ENCODE data around the gene MYO1H. TPM values are rescaled to one million over a fixed set of nuclear protein-coding genes. Genes with fewer than 3 reads are reported as not detected.
"Not testable (repeated sequence)": the region's sequence is repeated elsewhere in the genome, so short reads cannot be mapped to it uniquely, and the experiment has no call there.

MYO1H gene
- total RNA-seq, 4 donors from 2014 or later, result not detected

- ATAC-seq, result no peak
- Histone ChIP-seq H3K4me1 (peaks cover 16 to 31% of the 10 kb centered on the region in 2 donors), H3K9me3 (no peaks in the 10 kb centered on the region), H3K27ac (no peak overlapping the region), H3K36me3 (peaks cover 0 to 31% of the 10 kb centered on the region in 2 donors), H3K4me3 (no peak overlapping the region), H3K27me3 (no peaks in the 10 kb centered on the region)
- intact Hi-C loops (cut with DNase I; ENCODE audit: low total_unique reads) (no loop called here), in situ Hi-C loops (cut with MboI; ENCODE audit: low sequenced_read_pairs in 4 of 4) (no loop called here)
- no peak for DNase-seq
- TF ChIP-seq, protein P1, sequence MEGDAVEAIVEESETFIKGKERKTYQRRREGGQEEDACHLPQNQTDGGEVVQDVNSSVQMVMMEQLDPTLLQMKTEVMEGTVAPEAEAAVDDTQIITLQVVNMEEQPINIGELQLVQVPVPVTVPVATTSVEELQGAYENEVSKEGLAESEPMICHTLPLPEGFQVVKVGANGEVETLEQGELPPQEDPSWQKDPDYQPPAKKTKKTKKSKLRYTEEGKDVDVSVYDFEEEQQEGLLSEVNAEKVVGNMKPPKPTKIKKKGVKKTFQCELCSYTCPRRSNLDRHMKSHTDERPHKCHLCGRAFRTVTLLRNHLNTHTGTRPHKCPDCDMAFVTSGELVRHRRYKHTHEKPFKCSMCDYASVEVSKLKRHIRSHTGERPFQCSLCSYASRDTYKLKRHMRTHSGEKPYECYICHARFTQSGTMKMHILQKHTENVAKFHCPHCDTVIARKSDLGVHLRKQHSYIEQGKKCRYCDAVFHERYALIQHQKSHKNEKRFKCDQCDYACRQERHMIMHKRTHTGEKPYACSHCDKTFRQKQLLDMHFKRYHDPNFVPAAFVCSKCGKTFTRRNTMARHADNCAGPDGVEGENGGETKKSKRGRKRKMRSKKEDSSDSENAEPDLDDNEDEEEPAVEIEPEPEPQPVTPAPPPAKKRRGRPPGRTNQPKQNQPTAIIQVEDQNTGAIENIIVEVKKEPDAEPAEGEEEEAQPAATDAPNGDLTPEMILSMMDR (IDR thresholded peaks at IDR 0.05 in 4 of 5, conservative IDR thresholded peaks at IDR 0.05 in 1 of 5), result no peak
Observed at GRCh38 chr12:109469517-109469916, 121.8 kb downstream of the MYO1H start.

- Histone ChIP-seq H3K4me1 (peaks cover 18 to 23% of the 10 kb centered on the region in 2 donors), H3K27ac (no peak overlapping the region), H3K9me3 (no peaks in the 10 kb centered on the region), H3K36me3 (peaks cover 0 to 17% of the 10 kb centered on the region in 2 donors), H3K27me3 (no peaks in the 10 kb centered on the region), H3K4me3 (no peak overlapping the region)
- ATAC-seq (no peak), DNase-seq (no peak)
- TF ChIP-seq, protein P1 (IDR thresholded peaks at IDR 0.05 in 4 of 5, conservative IDR thresholded peaks at IDR 0.05 in 1 of 5), result no peak
- TF ChIP-seq POLR2A (IDR thresholded peaks at IDR 0.05), result no peak
- intact Hi-C loops (cut with DNase I; ENCODE audit: low total_unique reads), result no loop called here
- in situ Hi-C loops (cut with MboI; ENCODE audit: low sequenced_read_pairs in 4 of 4), result loop anchor here in 1 of 4 donors (10.0 kb wide), 1 partner anchor 48 kb away; no protein-coding TSS in a partner anchor
Observed at GRCh38 chr12:109473006-109473405, 125.3 kb downstream of the MYO1H start.

DNA sequence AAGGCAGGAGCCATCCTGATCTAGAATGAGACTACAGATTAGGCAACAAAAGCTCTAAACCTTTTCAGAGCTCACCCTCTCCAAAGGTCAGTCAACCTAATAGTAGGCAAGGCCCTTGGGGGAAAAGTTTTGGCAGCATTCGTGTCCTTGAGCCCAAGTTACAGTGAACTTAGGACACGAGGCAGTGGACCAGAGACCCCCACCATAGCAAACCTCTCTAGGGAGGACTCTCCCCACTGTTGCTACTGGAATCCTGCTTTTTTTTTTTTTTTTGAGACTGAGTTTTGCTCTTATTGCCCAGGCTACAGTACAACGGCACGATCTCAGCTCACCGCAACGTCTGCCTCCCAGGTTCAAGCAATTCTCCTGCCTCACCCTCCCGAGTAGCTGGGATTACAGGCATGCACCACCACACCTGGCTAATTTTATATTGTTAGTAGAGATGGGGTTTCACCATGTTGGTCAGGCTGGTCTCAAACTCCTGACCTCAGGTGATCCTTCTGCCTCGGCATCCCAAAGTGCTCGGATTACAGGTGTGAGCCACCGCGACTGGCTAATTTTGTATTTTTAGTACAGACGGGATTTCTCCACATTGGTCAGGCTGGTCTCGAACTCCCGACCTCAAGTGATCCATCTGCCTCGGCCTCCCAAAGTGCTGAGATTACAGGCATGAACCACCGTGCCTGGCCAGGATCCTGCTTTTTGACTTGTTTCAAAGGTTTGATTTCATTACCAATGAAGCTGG is 126.0 kb downstream of the MYO1H start:
- H3K27me3 ChIP-seq; DNase-seq; H3K9me3 ChIP-seq; ATAC-seq; H3K4me3 ChIP-seq; intact Hi-C loops (cut with DNase I; ENCODE audit: low total_unique reads); H3K27ac ChIP-seq: not testable (repeated sequence)
- H3K4me1 ChIP-seq, result peaks cover 20 to 26% of the 10 kb centered on the region in 2 donors
- H3K36me3 ChIP-seq, result peaks cover 0 to 13% of the 10 kb centered on the region in 2 donors
- in situ Hi-C loops (cut with MboI; ENCODE audit: low sequenced_read_pairs in 4 of 4), result loop anchor here in 1 of 4 donors (10.0 kb wide), 1 partner anchor 49 kb away; no protein-coding TSS in a partner anchor

DNA sequence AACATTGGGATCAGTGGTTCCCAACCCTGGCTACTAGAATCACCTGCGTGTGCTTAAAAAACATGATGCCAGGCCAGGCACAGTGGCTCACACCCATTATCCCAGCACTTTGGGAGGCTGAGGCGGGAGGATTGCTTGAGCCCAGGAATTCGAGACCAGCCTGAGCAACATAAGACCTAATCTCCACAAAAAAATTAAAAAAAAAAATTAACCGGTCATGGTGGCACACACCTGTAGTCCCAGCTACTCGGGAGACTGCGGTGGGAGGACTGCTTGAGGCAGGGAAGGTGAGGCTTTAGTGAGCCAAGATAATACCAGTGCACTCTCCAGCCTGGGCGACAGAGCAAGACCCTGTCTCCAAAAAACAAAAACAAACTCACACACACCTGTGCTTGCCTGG is 127.4 kb downstream of the MYO1H start:
- Histone ChIP-seq H3K4me1 (peaks cover 29 to 33% of the 10 kb centered on the region in 2 donors), H3K27me3 (no peaks in the 10 kb centered on the region), H3K9me3 (no peaks in the 10 kb centered on the region), H3K27ac (no peak overlapping the region), H3K36me3 (peaks cover 0 to 5% of the 10 kb centered on the region in 2 donors), H3K4me3 (no peak overlapping the region)
- intact Hi-C loops (cut with DNase I; ENCODE audit: low total_unique reads), result no loop called here
- in situ Hi-C loops (cut with MboI; ENCODE audit: low sequenced_read_pairs in 4 of 4), result loop anchor here in 2 of 4 donors (5.0 to 10.0 kb wide), 2 partner anchors 43 to 50 kb away; no protein-coding TSS in a partner anchor
- TF ChIP-seq, protein P1 (IDR thresholded peaks at IDR 0.05 in 4 of 5, conservative IDR thresholded peaks at IDR 0.05 in 1 of 5), result no peak
- TF ChIP-seq POLR2A (IDR thresholded peaks at IDR 0.05), result no peak
- DNase-seq (no peak), ATAC-seq (no peak)

- peak overlapping the region; percentile 97 to 99 (median 98) for H3K27ac ChIP-seq
Observed at GRCh38 chr12:109475993-109476806, 128.5 kb downstream of the MYO1H start.

More at GRCh38 chr12:109475993-109476806, 128.5 kb downstream of the MYO1H start:
- no peak for ATAC-seq
- DNase-seq, result no peak
- Histone ChIP-seq H3K4me3 (peak overlapping the region; percentile 70 to 96 (median 87)), H3K27me3 (no peaks in the 10 kb centered on the region), H3K9me3 (no peaks in the 10 kb centered on the region), H3K4me1 (peaks cover 26 to 33% of the 10 kb centered on the region in 2 donors), H3K36me3 (peaks cover 0 to 3% of the 10 kb centered on the region in 2 donors)
- in situ Hi-C loops (cut with MboI; ENCODE audit: low sequenced_read_pairs in 4 of 4), result loop anchor here in 2 of 4 donors (5.0 to 10.0 kb wide), 2 partner anchors 44 to 51 kb away; no protein-coding TSS in a partner anchor
- intact Hi-C loops (cut with DNase I; ENCODE audit: low total_unique reads), result loop anchor here (2.0 kb wide), 1 partner anchor 43 kb away; no protein-coding TSS in a partner anchor
- TF ChIP-seq, protein P1 (IDR thresholded peaks at IDR 0.05 in 4 of 5, conservative IDR thresholded peaks at IDR 0.05 in 1 of 5), result no peak
- TF ChIP-seq POLR2A (IDR thresholded peaks at IDR 0.05), result no peak

Measured in gastrocnemius medialis (tissue), 4 donors.